ENCODE measurements around the gene INPP4B. TPM values are rescaled to one million over a fixed set of nuclear protein-coding genes. Genes with fewer than 3 reads are reported as not detected.

Gene INPP4B
- total RNA-seq, 2 donors from 2014 or later: 10.0 to 14.1 TPM

DNA sequence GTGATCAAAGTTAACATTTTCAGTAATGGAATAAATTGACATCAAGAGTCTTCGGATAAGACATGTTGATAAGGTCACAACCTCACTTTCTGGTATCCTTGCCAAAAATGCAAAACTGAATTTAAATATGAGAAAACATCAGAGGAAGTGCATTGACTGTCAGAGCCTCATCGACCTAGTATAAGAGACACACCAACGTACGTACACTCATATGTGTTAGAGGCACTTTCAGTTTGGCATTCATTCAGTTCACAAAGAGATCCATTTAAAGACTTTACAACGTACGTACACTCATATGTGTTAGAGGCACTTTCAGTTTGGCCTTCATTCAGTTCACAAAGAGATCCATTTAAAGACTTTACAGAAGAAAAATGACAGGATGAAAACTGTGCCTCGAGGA is 280.3 kb downstream of the INPP4B start:
- Histone ChIP-seq H3K27me3 (no peaks in the 10 kb centered on the region), H3K4me1 (no peaks in the 10 kb centered on the region), H3K36me3 (no peaks in the 10 kb centered on the region), H3K9me3 (no peaks in the 10 kb centered on the region), H3K4me3 (peak overlapping the region; percentile 19), H3K27ac (peak overlapping the region; percentile 68), H3K9ac (ENCODE audit: low read depth in 2 of 2, low read length in 2 of 2) (peak overlapping the region in 1 of 2 donors; percentile 4)
- TF ChIP-seq, protein P1, sequence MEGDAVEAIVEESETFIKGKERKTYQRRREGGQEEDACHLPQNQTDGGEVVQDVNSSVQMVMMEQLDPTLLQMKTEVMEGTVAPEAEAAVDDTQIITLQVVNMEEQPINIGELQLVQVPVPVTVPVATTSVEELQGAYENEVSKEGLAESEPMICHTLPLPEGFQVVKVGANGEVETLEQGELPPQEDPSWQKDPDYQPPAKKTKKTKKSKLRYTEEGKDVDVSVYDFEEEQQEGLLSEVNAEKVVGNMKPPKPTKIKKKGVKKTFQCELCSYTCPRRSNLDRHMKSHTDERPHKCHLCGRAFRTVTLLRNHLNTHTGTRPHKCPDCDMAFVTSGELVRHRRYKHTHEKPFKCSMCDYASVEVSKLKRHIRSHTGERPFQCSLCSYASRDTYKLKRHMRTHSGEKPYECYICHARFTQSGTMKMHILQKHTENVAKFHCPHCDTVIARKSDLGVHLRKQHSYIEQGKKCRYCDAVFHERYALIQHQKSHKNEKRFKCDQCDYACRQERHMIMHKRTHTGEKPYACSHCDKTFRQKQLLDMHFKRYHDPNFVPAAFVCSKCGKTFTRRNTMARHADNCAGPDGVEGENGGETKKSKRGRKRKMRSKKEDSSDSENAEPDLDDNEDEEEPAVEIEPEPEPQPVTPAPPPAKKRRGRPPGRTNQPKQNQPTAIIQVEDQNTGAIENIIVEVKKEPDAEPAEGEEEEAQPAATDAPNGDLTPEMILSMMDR (IDR thresholded peaks at IDR 0.05): no peak
- no peak for DNase-seq
- intact Hi-C loops (cut with DNase I): no loop called here

GRCh38 chr4:142563682-142564291 is 282.3 kb downstream of the INPP4B start:
- no peaks in the 10 kb centered on the region for H3K36me3 ChIP-seq
- TF ChIP-seq, protein P1 (IDR thresholded peaks at IDR 0.05): no peak
- intact Hi-C loops (cut with DNase I): no loop called here
- H3K27ac ChIP-seq: no peak overlapping the region
- no peaks in the 10 kb centered on the region for H3K9me3 ChIP-seq
- H3K4me3 ChIP-seq: no peak overlapping the region
- DNase-seq: no peak
- no peak overlapping the region for H3K9ac ChIP-seq (ENCODE audit: low read depth in 2 of 2, low read length in 2 of 2)
- no peaks in the 10 kb centered on the region for H3K27me3 ChIP-seq
- H3K4me1 ChIP-seq: no peaks in the 10 kb centered on the region

- Histone ChIP-seq H3K9ac (ENCODE audit: low read depth in 2 of 2, low read length in 2 of 2) (no peak overlapping the region), H3K4me1 (no peaks in the 10 kb centered on the region), H3K36me3 (no peaks in the 10 kb centered on the region), H3K27ac (no peak overlapping the region), H3K27me3 (no peaks in the 10 kb centered on the region), H3K9me3 (no peaks in the 10 kb centered on the region), H3K4me3 (no peak overlapping the region)
- intact Hi-C loops (cut with DNase I): no loop called here
- no peak for DNase-seq
- TF ChIP-seq, protein P1 (IDR thresholded peaks at IDR 0.05): no peak
These were observed 286.1 kb downstream of the INPP4B start for GRCh38 chr4:142559986-142560385.

DNA sequence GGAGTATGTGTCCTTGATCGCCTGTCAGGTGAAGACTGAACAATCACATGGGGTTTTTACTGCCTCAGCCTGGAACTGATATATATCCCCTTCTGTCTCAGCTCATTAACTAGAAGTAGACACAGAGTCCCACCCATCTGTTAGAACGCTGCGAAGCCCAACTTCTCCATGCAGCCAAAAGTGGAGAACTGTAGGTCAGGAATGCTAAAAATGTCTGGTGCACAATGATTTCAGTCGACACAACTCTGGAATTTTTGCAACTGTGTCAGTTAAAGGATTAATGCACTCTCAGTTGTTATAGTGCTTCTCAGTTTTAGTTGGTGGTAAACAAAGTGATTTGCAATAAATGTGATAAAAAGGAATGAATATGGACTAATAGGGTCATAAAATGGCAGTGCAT is 287.2 kb downstream of the INPP4B start:
- DNase-seq: no peak
- H3K9ac ChIP-seq (ENCODE audit: low read depth in 2 of 2, low read length in 2 of 2): no peak overlapping the region
- TF ChIP-seq, protein P1 (IDR thresholded peaks at IDR 0.05): no peak
- intact Hi-C loops (cut with DNase I): no loop called here
- no peaks in the 10 kb centered on the region for H3K4me1 ChIP-seq
- no peak overlapping the region for H3K4me3 ChIP-seq
- no peaks in the 10 kb centered on the region for H3K27me3 ChIP-seq
- no peaks in the 10 kb centered on the region for H3K36me3 ChIP-seq
- H3K9me3 ChIP-seq: no peaks in the 10 kb centered on the region
- H3K27ac ChIP-seq: no peak overlapping the region

DNA sequence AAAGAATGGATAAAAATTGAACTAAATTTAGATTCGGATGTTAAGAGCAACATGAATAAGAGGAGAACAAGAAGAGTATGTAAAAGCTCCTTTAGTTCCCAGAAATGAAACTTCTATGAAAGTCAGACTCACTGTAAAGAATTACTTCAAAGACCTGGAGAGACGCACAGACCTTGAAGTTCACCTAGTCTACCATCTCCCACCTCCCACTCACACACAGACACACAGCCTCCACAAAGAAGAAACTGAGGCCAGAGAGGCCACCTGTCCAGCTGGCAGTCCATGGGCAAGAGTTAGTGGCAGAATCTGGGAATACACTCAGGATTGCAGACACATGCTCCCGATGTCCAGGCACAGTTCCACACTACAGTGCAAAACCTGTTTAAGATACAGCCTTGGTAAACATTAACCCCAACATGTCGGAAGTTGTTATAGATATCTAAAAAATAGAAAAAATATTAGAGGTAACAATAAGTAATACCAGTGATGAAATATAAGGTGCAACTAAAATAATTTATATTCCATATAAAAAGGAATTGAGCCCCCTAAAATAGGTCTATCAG is 288.8 kb downstream of the INPP4B start:
- no peaks in the 10 kb centered on the region for H3K36me3 ChIP-seq
- DNase-seq: no peak
- intact Hi-C loops (cut with DNase I): no loop called here
- no peak overlapping the region for H3K27ac ChIP-seq
- H3K4me3 ChIP-seq: no peak overlapping the region
- H3K9me3 ChIP-seq: no peaks in the 10 kb centered on the region
- no peaks in the 10 kb centered on the region for H3K27me3 ChIP-seq
- TF ChIP-seq, protein P1 (IDR thresholded peaks at IDR 0.05): no peak
- no peaks in the 10 kb centered on the region for H3K4me1 ChIP-seq
- no peak overlapping the region for H3K9ac ChIP-seq (ENCODE audit: low read depth in 2 of 2, low read length in 2 of 2)

Data from colonic mucosa (tissue), 4 donors.